Neutrophil (primary cell): ENCODE data around the gene ZNF468.
"Not testable (repeated sequence)": the region's sequence is repeated elsewhere in the genome, so short reads cannot be mapped to it uniquely, and the experiment has no call there.

Source experiments
- H3K27ac ChIP-seq: fragments of 200-600 bp; sonication (generic); 2 replicates; pipeline ENCODE4 v1.5.1; 2016; ENCODE audit warnings: mild to moderate bottlenecking, moderate library complexity
- H3K27me3 ChIP-seq: fragments of 200-600 bp; sonication (generic); 2 replicates; pipeline ENCODE4 v1.6.0; 2016; ENCODE audit warnings: mild to moderate bottlenecking
- H3K36me3 ChIP-seq: fragments of 200-600 bp; sonication (generic); 2 replicates; pipeline ENCODE4 v1.5.1; 2017
- H3K4me1 ChIP-seq, 2 experiments: fragments of 200-600 bp in 1 of 2; sonication (generic) in 1 of 2; 1 replicate in 1 of 2; 2 replicates in 1 of 2; pipeline versions ENCODE4 v1.5.1 to v1.6.1; 2013 to 2016; ENCODE audit warnings: low read depth in 1 of 2, low read length in 1 of 2, mild to moderate bottlenecking in 1 of 2, moderate library complexity in 1 of 2; ENCODE audit not compliant: control insufficient read depth in 1 of 2, insufficient read depth in 1 of 2
- H3K4me3 ChIP-seq, 2 experiments: fragments of 200-600 bp in 1 of 2; sonication (generic) in 1 of 2; 1 replicate in 1 of 2; 2 replicates in 1 of 2; pipeline ENCODE4 v1.5.1; 2013 to 2016; ENCODE audit warnings: low read depth in 1 of 2, low read length in 1 of 2, mild to moderate bottlenecking in 1 of 2, moderate library complexity in 1 of 2
- H3K9me3 ChIP-seq: fragments of 200-600 bp; sonication (generic); 2 replicates; pipeline ENCODE4 v1.5.1; 2016
- TF ChIP-seq, protein P1 (sequence below): fragments of 200-600 bp; sonication (generic); IDR thresholded peaks from 2 replicates; pipeline ENCODE4 v1.5.1; 2016; ENCODE audit warnings: antibody characterized with exemption

ZNF468 gene

DNA sequence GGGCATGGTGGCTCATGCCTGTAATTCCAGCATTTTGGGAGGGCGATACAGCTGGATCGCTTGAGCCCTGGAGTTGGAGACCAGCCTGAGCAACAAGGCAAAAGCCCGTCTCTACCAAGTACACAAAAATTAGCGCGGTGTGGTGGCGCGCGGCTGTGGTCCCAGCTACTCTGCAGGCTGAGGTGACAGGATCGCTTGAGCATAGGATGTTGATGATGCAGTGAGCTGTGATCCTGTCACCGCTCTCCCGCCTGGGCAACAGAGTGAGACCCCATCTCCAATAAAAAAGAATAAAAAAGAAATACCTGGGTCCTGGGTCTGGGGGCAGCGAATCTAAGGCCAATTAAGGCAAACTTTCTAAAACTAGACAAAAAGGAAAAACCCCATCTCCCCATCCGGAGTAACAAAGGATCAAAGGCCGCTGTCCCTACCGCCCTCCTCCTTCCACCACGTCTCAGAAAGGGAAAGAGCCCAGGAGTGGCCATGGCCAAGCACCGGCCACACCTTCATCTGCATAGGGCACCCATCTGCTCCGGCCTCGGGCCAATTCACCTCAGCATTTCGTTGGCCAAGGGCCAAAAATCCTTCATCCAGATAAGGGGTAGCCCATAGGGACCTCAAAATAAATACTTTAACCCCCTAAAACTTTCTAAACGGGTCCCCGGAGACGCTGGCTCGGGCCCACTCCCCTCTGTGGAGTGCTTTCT, 39.2 kb upstream of the ZNF468 start:
- Histone ChIP-seq H3K27me3 (no peaks in the 10 kb centered on the region), H3K4me1 (peaks cover 8 to 11% of the 10 kb centered on the region in 2 experiments), H3K36me3 (no peaks in the 10 kb centered on the region), H3K9me3 (no peaks in the 10 kb centered on the region), H3K27ac (peak overlapping the region; percentile 66), H3K4me3 (peak overlapping the region; percentile 78 to 88)
- TF ChIP-seq, protein P1, sequence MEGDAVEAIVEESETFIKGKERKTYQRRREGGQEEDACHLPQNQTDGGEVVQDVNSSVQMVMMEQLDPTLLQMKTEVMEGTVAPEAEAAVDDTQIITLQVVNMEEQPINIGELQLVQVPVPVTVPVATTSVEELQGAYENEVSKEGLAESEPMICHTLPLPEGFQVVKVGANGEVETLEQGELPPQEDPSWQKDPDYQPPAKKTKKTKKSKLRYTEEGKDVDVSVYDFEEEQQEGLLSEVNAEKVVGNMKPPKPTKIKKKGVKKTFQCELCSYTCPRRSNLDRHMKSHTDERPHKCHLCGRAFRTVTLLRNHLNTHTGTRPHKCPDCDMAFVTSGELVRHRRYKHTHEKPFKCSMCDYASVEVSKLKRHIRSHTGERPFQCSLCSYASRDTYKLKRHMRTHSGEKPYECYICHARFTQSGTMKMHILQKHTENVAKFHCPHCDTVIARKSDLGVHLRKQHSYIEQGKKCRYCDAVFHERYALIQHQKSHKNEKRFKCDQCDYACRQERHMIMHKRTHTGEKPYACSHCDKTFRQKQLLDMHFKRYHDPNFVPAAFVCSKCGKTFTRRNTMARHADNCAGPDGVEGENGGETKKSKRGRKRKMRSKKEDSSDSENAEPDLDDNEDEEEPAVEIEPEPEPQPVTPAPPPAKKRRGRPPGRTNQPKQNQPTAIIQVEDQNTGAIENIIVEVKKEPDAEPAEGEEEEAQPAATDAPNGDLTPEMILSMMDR = no peak

DNA sequence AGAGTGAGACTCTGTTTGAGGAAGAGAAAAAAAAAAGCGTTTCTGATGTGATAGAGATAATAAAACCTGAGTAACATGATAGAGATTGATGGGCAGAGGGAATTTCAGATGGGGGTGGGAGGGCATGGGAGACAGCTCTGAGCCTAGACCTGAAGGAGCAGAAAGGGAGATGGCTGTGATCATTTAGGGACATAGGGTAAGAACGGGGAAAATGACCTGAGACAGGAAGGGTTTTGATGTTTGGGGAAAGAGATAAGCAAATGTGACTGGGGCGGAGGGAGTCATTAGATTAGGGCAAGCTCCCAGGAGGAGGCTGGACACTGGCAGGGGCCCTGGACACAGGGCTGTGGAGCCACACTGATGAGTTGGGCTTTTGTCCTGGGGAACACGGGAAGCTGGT, 33.9 kb upstream of the ZNF468 start:
- H3K4me3 ChIP-seq = no peak overlapping the region
- peaks cover 10% of the 10 kb centered on the region for H3K36me3 ChIP-seq
- no peaks in the 10 kb centered on the region for H3K27me3 ChIP-seq
- H3K27ac ChIP-seq = no peak overlapping the region
- H3K4me1 ChIP-seq = no peaks in the 10 kb centered on the region
- TF ChIP-seq, protein P1 = no peak
- H3K9me3 ChIP-seq = peaks cover 1% of the 10 kb centered on the region

DNA sequence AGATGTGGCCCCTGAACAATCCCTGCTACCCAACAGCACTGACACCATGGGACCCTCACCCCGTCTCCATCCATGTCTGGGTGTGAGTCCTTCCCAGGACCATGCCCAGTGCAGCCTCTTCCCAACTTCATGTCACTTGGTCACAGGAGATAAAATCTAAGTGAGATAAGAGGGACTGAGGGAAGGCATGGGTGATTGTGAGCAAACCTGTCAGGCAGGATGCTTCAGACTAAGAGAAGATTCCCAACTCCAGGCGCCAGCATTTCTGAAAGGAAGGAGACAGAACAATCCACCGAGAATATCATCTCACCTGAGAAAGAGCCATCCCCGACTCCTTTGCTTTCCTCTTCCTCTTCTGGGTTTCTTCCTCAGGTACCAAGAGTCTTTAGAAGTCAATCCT, 32.5 kb upstream of the ZNF468 start:
- Histone ChIP-seq H3K27me3 (no peaks in the 10 kb centered on the region), H3K4me3 (no peak overlapping the region), H3K4me1 (no peaks in the 10 kb centered on the region), H3K27ac (no peak overlapping the region), H3K9me3 (peaks cover 4% of the 10 kb centered on the region), H3K36me3 (peaks cover 10% of the 10 kb centered on the region)
- TF ChIP-seq, protein P1 = no peak

DNA sequence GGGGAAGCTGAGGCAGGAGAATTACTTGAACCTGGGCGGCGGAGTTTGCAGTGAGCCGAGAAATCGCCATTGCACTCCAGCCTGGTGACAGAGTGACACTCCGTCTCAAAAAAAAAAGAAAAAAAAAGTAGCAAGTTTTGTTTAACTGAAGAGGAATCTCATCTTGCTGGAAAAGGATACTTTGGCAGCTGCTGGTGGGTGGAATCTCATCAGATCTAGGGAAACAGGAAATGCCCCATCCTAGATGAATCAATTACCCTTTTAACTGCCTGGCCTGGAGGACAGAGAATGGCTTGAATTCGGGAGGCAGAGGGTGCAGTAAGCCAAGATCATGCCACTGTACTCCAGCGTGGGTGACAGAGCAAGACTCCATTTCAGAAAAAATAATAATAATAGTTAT, 31.7 kb upstream of the ZNF468 start:
- TF ChIP-seq, protein P1 = no peak
- Histone ChIP-seq H3K4me3 (no peak overlapping the region), H3K36me3 (peaks cover 16% of the 10 kb centered on the region), H3K27ac (no peak overlapping the region), H3K4me1 (no peaks in the 10 kb centered on the region), H3K9me3 (peaks cover 10% of the 10 kb centered on the region), H3K27me3 (no peaks in the 10 kb centered on the region)

DNA sequence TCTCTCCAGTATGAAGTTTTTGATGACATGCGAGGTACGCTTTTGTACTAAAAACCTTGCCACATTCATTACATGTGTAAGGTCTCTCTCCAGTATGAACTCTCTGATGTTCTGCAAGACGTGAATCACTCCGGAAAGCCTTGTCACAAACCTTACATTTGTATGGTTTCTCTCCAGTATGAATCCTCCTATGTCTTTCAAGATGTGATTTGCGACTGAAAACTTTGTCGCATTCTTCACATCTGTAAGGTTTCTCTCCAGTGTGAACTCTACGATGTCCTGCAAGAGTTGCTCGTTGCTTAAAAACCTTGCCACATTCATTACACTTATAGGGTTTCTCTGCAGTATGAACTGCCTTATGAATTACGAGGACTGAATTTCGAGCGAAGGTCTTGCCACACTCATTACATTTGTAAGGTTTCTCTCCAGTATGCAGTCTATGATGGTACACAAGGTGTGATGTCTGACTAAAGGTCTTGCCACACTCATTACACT, 23.5 kb upstream of the ZNF468 start:
- Histone ChIP-seq H3K36me3 (peaks cover 11% of the 10 kb centered on the region), H3K4me1 (no peaks in the 10 kb centered on the region), H3K27ac (no peak overlapping the region), H3K9me3 (peaks cover 64% of the 10 kb centered on the region), H3K4me3 (no peak overlapping the region), H3K27me3 (no peaks in the 10 kb centered on the region)
- TF ChIP-seq, protein P1 = no peak

DNA sequence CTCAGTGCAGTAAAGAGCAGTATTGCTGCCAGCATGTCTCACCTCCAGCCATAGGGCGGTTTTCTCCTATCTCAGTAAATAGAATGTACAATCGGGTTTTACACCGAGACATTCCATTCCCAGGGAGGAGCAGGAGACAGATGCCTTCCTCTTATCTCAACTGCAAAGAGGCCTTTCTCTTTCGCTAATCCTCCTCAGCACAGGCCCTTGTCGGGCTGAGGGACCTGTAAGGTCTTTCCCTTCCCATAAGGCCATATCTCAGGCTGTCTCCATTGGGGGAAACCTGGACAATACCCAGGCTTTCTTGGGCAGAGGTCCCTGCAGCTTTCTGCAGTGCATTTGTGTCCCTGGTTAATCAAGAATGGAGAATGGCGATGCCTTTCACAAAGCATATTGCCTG, 15.6 kb upstream of the ZNF468 start:
- not testable (repeated sequence) for H3K4me3 ChIP-seq, H3K4me1 ChIP-seq, H3K27ac ChIP-seq, H3K27me3 ChIP-seq, H3K9me3 ChIP-seq, H3K36me3 ChIP-seq
